HG03103 (cell line): Measurements from ENCODE around the gene ADGRD1.
"Not testable (repeated sequence)": the region's sequence is repeated elsewhere in the genome, so short reads cannot be mapped to it uniquely, and the experiment has no call there.

Source experiments
- ATAC-seq: cut with Tn5 transposase; IDR thresholded peaks from one replicate; pipeline ENCODE4 v1.9.1; 2021; ENCODE audit warnings: low read depth; ENCODE audit not compliant: unreplicated experiment

The ADGRD1 gene

GRCh38 chr12:131113568-131114270 is 160.0 kb downstream of the ADGRD1 start:
- no peak for ATAC-seq

- ATAC-seq, result no peak
Measured at GRCh38 chr12:131114271-131114670, 160.6 kb downstream of the ADGRD1 start.

GRCh38 chr12:131114942-131115584 is 161.4 kb downstream of the ADGRD1 start:
- ATAC-seq, result no peak

- ATAC-seq, result no peak
Measured at GRCh38 chr12:131115766-131116467, 162.2 kb downstream of the ADGRD1 start.

GRCh38 chr12:131116468-131117117 is 162.9 kb downstream of the ADGRD1 start:
- ATAC-seq, result no peak

GRCh38 chr12:131117438-131118245 is 163.9 kb downstream of the ADGRD1 start:
- ATAC-seq, result no peak

GRCh38 chr12:131118371-131118770 is 164.7 kb downstream of the ADGRD1 start:
- no peak for ATAC-seq

GRCh38 chr12:131119345-131119744 is 165.6 kb downstream of the ADGRD1 start:
- not testable (repeated sequence) for ATAC-seq

- no peak for ATAC-seq
Measured at GRCh38 chr12:131119936-131120335, 166.2 kb downstream of the ADGRD1 start.

- ATAC-seq, result no peak
Measured at GRCh38 chr12:131120831-131121271, 167.1 kb downstream of the ADGRD1 start.

- no peak for ATAC-seq
Measured at GRCh38 chr12:131121705-131122405, 168.1 kb downstream of the ADGRD1 start.

GRCh38 chr12:131122631-131123030 is 168.9 kb downstream of the ADGRD1 start:
- no peak for ATAC-seq

GRCh38 chr12:131123817-131124216 is 170.1 kb downstream of the ADGRD1 start:
- ATAC-seq, result no peak

- no peak for ATAC-seq
Measured at GRCh38 chr12:131124487-131125280, 171.0 kb downstream of the ADGRD1 start.

GRCh38 chr12:131126662-131127173 is 173.0 kb downstream of the ADGRD1 start:
- no peak for ATAC-seq

GRCh38 chr12:131128556-131128955 is 174.8 kb downstream of the ADGRD1 start:
- no peak for ATAC-seq

GRCh38 chr12:131128966-131129619 is 175.4 kb downstream of the ADGRD1 start:
- not testable (repeated sequence) for ATAC-seq

- no peak for ATAC-seq
Measured at GRCh38 chr12:131129839-131130238, 176.1 kb downstream of the ADGRD1 start.
